Omental fat pad (tissue), 4 donors: ENCODE data around the gene SH3GL2. TPM values are rescaled to one million over a fixed set of nuclear protein-coding genes. Genes with fewer than 3 reads are reported as not detected.

ENCODE experiments used
- ATAC-seq: fragments of 150-250 bp; one replicate; pipeline ENCODE4 v1.9.1; 2016; ENCODE audit warnings: mild to moderate bottlenecking, moderate library complexity; ENCODE audit not compliant: low FRiP score
- DNase-seq: peaks from one replicate; pipeline ENCODE4 v3.0.0-alpha.2; 2019; ENCODE audit warnings: low spot score
- total RNA-seq, 4 donors: library from RNA; depleted of rRNA; stranded (reverse); fragments of >200 nt; gene quantifications; one replicate each; pipeline ENCODE4 v1.1.0, GENCODE V29; 2016
- TF ChIP-seq, protein P1 (sequence below), 3 donors: fragments of 450-650 bp; IDR thresholded peaks; one replicate each; pipeline ENCODE4 v1.5.1; 2016 to 2017; ENCODE audit warnings: antibody characterized with exemption in 3 of 3, mild to moderate bottlenecking in 3 of 3, moderate library complexity in 2 of 3

The SH3GL2 gene
- total RNA-seq, 4 donors from 2014 or later: 0.24 to 0.56 TPM; not detected in 2

DNA sequence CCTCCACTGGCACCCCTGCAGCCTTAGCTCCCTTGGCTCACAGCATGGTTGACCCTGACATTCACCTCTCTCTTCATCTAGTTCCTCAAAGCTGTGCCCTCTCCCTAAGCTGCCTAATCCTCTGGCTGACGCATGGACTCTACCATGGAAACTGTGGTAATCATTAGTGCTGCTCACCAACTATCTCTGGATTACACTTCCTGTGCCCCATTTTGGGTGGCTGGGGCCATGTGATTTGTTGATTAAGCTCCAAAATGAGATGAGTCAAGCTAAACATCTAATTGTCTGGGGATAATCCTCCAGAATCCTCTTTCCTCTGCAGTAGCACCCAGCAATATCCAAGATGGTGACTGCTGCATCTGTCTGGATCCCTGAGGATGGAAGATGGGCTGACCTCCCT lies 264.4 kb downstream of the SH3GL2 start:
- ATAC-seq: no peak
- no peak for DNase-seq
- TF ChIP-seq, protein P1, sequence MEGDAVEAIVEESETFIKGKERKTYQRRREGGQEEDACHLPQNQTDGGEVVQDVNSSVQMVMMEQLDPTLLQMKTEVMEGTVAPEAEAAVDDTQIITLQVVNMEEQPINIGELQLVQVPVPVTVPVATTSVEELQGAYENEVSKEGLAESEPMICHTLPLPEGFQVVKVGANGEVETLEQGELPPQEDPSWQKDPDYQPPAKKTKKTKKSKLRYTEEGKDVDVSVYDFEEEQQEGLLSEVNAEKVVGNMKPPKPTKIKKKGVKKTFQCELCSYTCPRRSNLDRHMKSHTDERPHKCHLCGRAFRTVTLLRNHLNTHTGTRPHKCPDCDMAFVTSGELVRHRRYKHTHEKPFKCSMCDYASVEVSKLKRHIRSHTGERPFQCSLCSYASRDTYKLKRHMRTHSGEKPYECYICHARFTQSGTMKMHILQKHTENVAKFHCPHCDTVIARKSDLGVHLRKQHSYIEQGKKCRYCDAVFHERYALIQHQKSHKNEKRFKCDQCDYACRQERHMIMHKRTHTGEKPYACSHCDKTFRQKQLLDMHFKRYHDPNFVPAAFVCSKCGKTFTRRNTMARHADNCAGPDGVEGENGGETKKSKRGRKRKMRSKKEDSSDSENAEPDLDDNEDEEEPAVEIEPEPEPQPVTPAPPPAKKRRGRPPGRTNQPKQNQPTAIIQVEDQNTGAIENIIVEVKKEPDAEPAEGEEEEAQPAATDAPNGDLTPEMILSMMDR (IDR thresholded peaks at IDR 0.05): no peak
